Measurements from ENCODE around the gene MSS51. TPM values are rescaled to one million over a fixed set of nuclear protein-coding genes. Genes with fewer than 3 reads are reported as not detected.

The MSS51 gene
- total RNA-seq, 1 donor from 2014 or later, result 2.8 TPM

DNA sequence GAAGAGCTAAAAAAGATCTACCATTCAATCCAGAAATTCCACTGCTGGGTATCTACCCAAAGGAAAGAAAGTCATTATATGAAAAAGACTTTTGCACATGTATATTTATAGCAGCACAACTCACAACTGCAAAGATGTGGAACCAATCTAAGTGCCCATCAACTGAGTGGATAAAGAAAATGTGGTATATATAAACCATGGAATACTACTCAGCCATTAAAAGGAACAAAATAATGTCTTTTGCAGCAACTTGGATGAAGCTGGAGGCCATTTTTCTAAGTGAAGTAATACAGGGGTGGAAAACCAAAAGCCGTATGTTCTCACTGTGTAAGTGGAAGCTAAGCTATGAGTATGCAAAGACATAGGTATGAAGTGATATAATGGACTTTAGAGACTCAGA lies 22.5 kb downstream of the MSS51 start:
- Mint-ChIP-seq H3K27me3 (ENCODE audit: unreplicated experiment) (no peaks in the 10 kb centered on the region), H3K36me3 (ENCODE audit: unreplicated experiment) (peaks cover 12% of the 10 kb centered on the region), H3K27ac (ENCODE audit: unreplicated experiment) (no peak overlapping the region), H3K4me1 (ENCODE audit: unreplicated experiment) (peaks cover 25% of the 10 kb centered on the region), H3K9me3 (ENCODE audit: unreplicated experiment) (no peaks in the 10 kb centered on the region), H3K4me3 (ENCODE audit: unreplicated experiment) (no peak overlapping the region)
- DNase-seq (ENCODE audit: extremely low spot score, unreplicated experiment), result no peak
- TF ChIP-seq, protein P1, sequence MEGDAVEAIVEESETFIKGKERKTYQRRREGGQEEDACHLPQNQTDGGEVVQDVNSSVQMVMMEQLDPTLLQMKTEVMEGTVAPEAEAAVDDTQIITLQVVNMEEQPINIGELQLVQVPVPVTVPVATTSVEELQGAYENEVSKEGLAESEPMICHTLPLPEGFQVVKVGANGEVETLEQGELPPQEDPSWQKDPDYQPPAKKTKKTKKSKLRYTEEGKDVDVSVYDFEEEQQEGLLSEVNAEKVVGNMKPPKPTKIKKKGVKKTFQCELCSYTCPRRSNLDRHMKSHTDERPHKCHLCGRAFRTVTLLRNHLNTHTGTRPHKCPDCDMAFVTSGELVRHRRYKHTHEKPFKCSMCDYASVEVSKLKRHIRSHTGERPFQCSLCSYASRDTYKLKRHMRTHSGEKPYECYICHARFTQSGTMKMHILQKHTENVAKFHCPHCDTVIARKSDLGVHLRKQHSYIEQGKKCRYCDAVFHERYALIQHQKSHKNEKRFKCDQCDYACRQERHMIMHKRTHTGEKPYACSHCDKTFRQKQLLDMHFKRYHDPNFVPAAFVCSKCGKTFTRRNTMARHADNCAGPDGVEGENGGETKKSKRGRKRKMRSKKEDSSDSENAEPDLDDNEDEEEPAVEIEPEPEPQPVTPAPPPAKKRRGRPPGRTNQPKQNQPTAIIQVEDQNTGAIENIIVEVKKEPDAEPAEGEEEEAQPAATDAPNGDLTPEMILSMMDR (IDR thresholded peaks at IDR 0.05), result no peak

DNA sequence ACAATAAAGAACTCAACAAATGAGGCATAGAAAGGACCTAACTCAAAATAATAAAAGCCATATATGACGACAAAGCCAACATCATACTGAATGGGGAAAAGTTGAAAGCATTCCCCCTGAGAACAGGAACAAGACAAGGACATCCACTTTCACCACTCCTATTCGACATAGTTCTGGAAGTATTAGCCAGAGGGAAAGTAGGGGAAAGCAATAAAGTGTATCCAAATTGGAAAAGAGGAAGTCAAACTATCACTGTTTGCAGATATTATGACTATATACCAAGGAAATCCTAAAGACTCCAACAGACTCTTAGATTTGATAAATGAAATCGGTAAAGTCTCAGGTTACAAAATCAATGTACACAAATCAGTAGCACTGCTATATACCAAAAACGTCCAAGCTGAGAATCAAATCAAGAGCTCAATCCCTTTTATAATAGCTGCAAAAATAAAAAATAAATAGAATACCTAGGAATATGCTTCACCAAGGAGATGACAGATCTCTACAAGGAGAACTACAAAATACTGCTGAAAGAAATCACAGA lies 24.3 kb downstream of the MSS51 start:
- Mint-ChIP-seq H3K4me1 (ENCODE audit: unreplicated experiment) (peaks cover 21% of the 10 kb centered on the region), H3K27me3 (ENCODE audit: unreplicated experiment) (no peaks in the 10 kb centered on the region), H3K36me3 (ENCODE audit: unreplicated experiment) (peaks cover 12% of the 10 kb centered on the region), H3K9me3 (ENCODE audit: unreplicated experiment) (no peaks in the 10 kb centered on the region), H3K27ac (ENCODE audit: unreplicated experiment) (no peak overlapping the region), H3K4me3 (ENCODE audit: unreplicated experiment) (no peak overlapping the region)
- DNase-seq (ENCODE audit: extremely low spot score, unreplicated experiment), result no peak
- TF ChIP-seq, protein P1 (IDR thresholded peaks at IDR 0.05), result no peak

DNA sequence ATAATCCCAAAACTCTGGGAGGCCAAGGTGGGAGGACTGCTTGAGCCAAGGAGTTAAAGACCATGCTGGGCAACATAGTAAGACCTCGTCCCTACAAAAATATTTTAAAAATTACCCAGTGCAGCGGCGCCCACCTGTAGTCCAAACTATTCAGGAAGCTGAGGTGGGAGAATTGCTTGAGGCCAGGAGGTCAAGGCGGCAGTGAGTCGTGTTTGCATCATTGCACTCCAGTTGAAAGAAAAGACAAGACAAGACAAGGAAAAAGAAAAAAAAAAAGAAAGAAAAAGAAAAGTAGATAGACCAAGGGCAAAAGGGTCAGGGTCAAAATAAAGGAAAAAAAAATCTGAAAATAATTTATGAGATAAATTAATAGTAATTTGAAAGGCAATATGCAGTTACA lies 25.3 kb downstream of the MSS51 start:
- Mint-ChIP-seq H3K27me3 (ENCODE audit: unreplicated experiment) (no peaks in the 10 kb centered on the region), H3K27ac (ENCODE audit: unreplicated experiment) (no peak overlapping the region), H3K4me3 (ENCODE audit: unreplicated experiment) (no peak overlapping the region), H3K4me1 (ENCODE audit: unreplicated experiment) (peaks cover 19% of the 10 kb centered on the region), H3K36me3 (ENCODE audit: unreplicated experiment) (peaks cover 12% of the 10 kb centered on the region), H3K9me3 (ENCODE audit: unreplicated experiment) (no peaks in the 10 kb centered on the region)
- no peak for DNase-seq (ENCODE audit: extremely low spot score, unreplicated experiment)
- TF ChIP-seq, protein P1 (IDR thresholded peaks at IDR 0.05), result no peak

DNA sequence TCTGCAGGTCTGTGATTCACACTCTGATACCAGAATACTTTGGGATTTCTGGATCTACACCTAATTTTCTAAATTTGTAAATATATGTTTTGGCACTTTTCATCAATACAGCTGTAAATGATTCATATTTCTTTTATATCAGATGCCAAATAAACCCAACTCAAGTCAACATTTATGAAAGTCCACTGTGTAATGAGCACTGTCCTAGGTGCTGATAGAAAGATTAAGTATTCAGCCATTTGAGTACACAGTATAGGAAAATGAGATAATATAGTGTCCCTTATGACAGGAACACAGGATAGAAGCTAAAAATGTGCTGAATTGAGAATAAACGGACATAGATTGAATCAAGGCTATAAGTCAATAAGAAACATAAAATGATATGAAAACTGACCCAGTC lies 25.9 kb downstream of the MSS51 start:
- peaks cover 12% of the 10 kb centered on the region for H3K36me3 Mint-ChIP-seq (ENCODE audit: unreplicated experiment)
- no peak overlapping the region for H3K27ac Mint-ChIP-seq (ENCODE audit: unreplicated experiment)
- TF ChIP-seq, protein P1 (IDR thresholded peaks at IDR 0.05), result no peak
- H3K4me1 Mint-ChIP-seq (ENCODE audit: unreplicated experiment), result peaks cover 14% of the 10 kb centered on the region
- H3K4me3 Mint-ChIP-seq (ENCODE audit: unreplicated experiment), result no peak overlapping the region
- no peak for DNase-seq (ENCODE audit: extremely low spot score, unreplicated experiment)
- H3K9me3 Mint-ChIP-seq (ENCODE audit: unreplicated experiment), result no peaks in the 10 kb centered on the region
- H3K27me3 Mint-ChIP-seq (ENCODE audit: unreplicated experiment), result no peaks in the 10 kb centered on the region

DNA sequence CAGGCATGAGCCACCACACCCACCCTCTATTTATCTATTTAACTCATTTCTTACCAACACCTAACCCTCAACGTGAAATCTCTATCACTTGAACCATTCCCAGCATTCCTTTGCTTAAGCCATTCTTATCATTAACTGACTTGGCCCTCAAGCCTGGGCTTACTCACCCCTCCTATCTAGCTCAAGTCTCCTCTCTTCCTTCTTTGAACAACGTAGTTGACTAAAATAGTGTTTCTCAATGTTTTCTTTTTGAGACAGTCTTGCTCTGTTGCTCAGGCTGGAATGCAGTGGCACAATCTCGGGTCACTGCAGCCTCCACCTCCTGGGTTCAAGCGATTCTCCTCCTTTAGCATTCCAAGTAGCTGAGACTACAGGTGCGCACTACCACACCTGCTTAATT lies 26.5 kb downstream of the MSS51 start:
- Mint-ChIP-seq H3K27me3 (ENCODE audit: unreplicated experiment) (no peaks in the 10 kb centered on the region), H3K27ac (ENCODE audit: unreplicated experiment) (no peak overlapping the region), H3K4me1 (ENCODE audit: unreplicated experiment) (peaks cover 10% of the 10 kb centered on the region), H3K36me3 (ENCODE audit: unreplicated experiment) (peaks cover 12% of the 10 kb centered on the region), H3K9me3 (ENCODE audit: unreplicated experiment) (no peaks in the 10 kb centered on the region), H3K4me3 (ENCODE audit: unreplicated experiment) (no peak overlapping the region)
- no peak for DNase-seq (ENCODE audit: extremely low spot score, unreplicated experiment)
- TF ChIP-seq, protein P1 (IDR thresholded peaks at IDR 0.05), result no peak
